CD8-positive, alpha-beta memory T cell (primary cell): ENCODE results near the gene GNG4. TPM values are rescaled to one million over a fixed set of nuclear protein-coding genes. Genes with fewer than 3 reads are reported as not detected.
A peak's percentile ranks its signal among the peaks of the same experiment; 100 is the strongest.
"Not testable (repeated sequence)": the region's sequence is repeated elsewhere in the genome, so short reads cannot be mapped to it uniquely, and the experiment has no call there.

Experiments
- CTCF ChIA-PET: fragments of 350-600 bp; sonication (Branson Sonifier 250); formaldehyde crosslinking; loops from one replicate; lab custom pipeline; 2021; ENCODE audit warnings: antibody characterized with exemption; lab: Charles Lee
- POLR2A ChIA-PET: fragments of 350-600 bp; sonication (Branson Sonifier 250); formaldehyde crosslinking; loops from one replicate; lab custom pipeline; 2021; ENCODE audit warnings: antibody characterized with exemption; lab: Charles Lee
- DNase-seq, 5 donors: peaks; one replicate each; pipeline versions ENCODE4 v3.0.0 to v3.0.0-alpha.2; 2020 to 2022; ENCODE audit warnings: mixed read lengths in 1 of 5
- H3K27ac ChIP-seq: one replicate; pipeline ENCODE4 v1.7.0; 2013; ENCODE audit warnings: low read depth, mild to moderate bottlenecking, low read length, moderate library complexity
- H3K27me3 ChIP-seq: 2 replicates; pipeline ENCODE4 v1.7.0; 2013; ENCODE audit warnings: low read length, mild to moderate bottlenecking; ENCODE audit not compliant: insufficient read depth, poor library complexity, severe bottlenecking
- H3K36me3 ChIP-seq: 2 replicates; pipeline ENCODE4 v1.7.0; 2013; ENCODE audit warnings: mild to moderate bottlenecking, low read length, moderate library complexity; ENCODE audit not compliant: insufficient read depth
- H3K4me1 ChIP-seq: 2 replicates; pipeline ENCODE4 v1.7.0; 2013; ENCODE audit warnings: mild to moderate bottlenecking, low read length, moderate library complexity; ENCODE audit not compliant: insufficient read depth
- H3K4me3 ChIP-seq: 2 replicates; pipeline ENCODE4 v1.7.0; 2013; ENCODE audit warnings: mild to moderate bottlenecking, low read length
- H3K9me3 ChIP-seq: 2 replicates; pipeline ENCODE4 v1.7.0; 2013; ENCODE audit warnings: mild to moderate bottlenecking, low read length
- H3K27ac Mint-ChIP-seq, 8 donors: one replicate each; pipeline ENCODE4 v1.8.0; 2020 to 2021; ENCODE audit warnings: mixed read lengths in 8 of 8, mild to moderate bottlenecking in 6 of 8, inconsistent platforms in 3 of 8, moderate library complexity in 3 of 8
- H3K27me3 Mint-ChIP-seq, 2 donors: one replicate each; pipeline ENCODE4 v1.8.0; 2020 to 2021; ENCODE audit warnings: mixed read lengths in 2 of 2, mild to moderate bottlenecking in 1 of 2, moderate library complexity in 1 of 2
- H3K36me3 Mint-ChIP-seq, 3 donors: one replicate each; pipeline ENCODE4 v1.8.0; 2020 to 2021; ENCODE audit warnings: mixed read lengths in 3 of 3, inconsistent platforms in 1 of 3, mild to moderate bottlenecking in 1 of 3
- H3K4me1 Mint-ChIP-seq, 3 donors: one replicate each; pipeline ENCODE4 v1.8.0; 2020 to 2021; ENCODE audit warnings: mixed read lengths in 3 of 3, inconsistent platforms in 1 of 3, mild to moderate bottlenecking in 1 of 3
- H3K4me3 Mint-ChIP-seq, 7 donors: one replicate each; pipeline ENCODE4 v1.8.0; 2020 to 2021; ENCODE audit warnings: mixed read lengths in 7 of 7, mild to moderate bottlenecking in 6 of 7, moderate library complexity in 4 of 7, inconsistent platforms in 2 of 7
- H3K9me3 Mint-ChIP-seq, 5 donors: one replicate each; pipeline ENCODE4 v1.8.0; 2020 to 2022; ENCODE audit warnings: mixed read lengths in 5 of 5, mild to moderate bottlenecking in 3 of 5, moderate library complexity in 2 of 5, inconsistent platforms in 1 of 5
- polyA plus RNA-seq: library from polyadenylated mRNA; unstranded; fragments of 300-500 nt; fragmentation: Illumina TruSeq; gene quantifications from one replicate; pipeline ENCODE4 v1.2.3, GENCODE V29; 2021
- total RNA-seq, 2 experiments: library from RNA; stranded (reverse); gene quantifications; one replicate each; pipeline ENCODE4 v1.2.3, GENCODE V29; 2021

Gene GNG4
- total and polyA plus RNA-seq, 3 experiments from 2014 or later, result 5.2 to 5.6 TPM; not detected in 1

DNA sequence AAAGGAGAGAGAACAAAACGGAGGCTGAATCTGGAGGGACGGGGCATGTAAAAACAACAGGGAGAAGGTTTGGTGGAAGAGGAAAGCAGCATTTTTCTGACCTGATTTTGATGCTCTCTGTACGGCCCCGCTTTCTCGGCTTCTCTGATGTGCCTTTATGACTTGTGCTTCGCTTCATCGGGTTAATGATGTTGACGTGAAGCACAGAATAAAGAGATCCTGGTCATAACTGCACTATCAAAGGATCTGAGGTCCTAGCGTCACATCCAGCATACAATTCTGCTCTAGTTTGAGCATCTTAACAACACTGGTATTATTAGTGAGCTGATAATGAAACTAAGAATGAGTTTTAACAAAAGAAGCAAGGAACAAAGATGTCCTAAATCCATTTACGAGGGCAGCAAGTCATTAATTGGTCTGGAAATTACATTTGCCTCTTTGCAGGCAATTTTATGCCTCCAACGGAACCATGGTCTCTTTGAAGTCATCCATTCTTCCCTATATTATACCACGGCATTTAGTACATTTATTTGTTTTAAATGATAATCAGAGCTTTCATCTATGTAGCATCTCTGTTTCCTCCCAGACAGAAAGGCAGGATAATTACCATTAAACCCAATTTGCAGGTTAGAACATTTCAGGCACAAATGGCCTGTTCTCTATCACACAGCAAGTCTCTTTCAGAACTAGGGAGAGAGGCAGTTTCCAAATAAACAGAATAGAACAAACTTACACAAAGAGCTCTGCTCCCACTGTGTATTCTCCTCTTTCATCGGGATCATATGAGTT, 100.0 kb downstream of the GNG4 start:
- ChIA-PET CTCF (no interaction called here), POLR2A (no interaction called here)

DNA sequence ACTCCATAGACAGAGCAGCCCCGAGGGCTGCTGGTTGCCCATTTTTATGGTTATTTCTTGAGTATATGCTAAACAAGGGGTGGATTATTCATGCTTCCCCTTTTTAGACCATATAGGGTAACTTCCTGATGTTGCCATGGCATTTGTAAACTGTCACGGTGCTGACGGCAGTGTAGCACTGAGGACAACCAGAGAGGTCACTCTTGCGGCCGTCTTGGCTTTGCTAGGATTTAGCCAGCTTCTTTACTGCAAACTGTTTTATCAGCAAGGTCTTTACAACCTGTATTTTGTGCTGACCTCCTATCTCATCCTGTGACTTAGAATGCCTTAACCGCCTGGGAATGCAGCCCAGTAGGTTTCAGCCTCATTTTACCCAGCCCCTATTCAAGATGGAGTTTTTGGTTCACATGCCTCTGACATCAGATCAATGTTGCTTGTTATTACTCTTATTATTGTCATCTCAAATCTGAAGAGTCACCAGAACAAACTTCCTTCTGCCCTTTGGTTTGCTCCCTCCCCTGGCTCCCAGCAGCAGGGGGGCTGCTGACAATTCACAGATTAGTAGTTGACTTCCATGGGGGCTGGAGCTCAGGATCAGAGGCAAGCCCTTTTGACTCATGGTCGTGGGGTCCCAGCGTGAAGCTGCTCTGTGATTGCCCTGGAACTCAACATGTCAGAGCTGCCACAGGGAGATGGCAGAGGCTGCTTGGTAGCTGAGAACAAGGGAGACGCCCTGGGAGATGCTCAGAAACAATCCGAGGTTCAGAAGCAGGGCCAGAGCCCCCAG, 103.0 kb downstream of the GNG4 start:
- H3K27me3 ChIP-seq, H3K36me3 ChIP-seq, H3K4me1 ChIP-seq, H3K9me3 ChIP-seq, H3K36me3 Mint-ChIP-seq, H3K27ac Mint-ChIP-seq, H3K9me3 Mint-ChIP-seq, DNase-seq, H3K4me3 ChIP-seq, H3K4me3 Mint-ChIP-seq, H3K27ac ChIP-seq, H3K4me1 Mint-ChIP-seq, POLR2A ChIA-PET, CTCF ChIA-PET: not testable (repeated sequence)
- peaks cover 4 to 18% of the 10 kb centered on the region in 2 donors for H3K27me3 Mint-ChIP-seq

More for the DNA sequence above, 100.0 kb downstream of the GNG4 start:
- Histone ChIP-seq H3K36me3 (no peaks in the 10 kb centered on the region), H3K27ac (no peak overlapping the region), H3K27me3 (peaks cover 3% of the 10 kb centered on the region), H3K9me3 (no peaks in the 10 kb centered on the region), H3K4me3 (no peak overlapping the region), H3K4me1 (no peaks in the 10 kb centered on the region)
- Mint-ChIP-seq H3K4me1 (no peaks in the 10 kb centered on the region), H3K27me3 (peaks cover 4 to 14% of the 10 kb centered on the region in 2 donors), H3K27ac (no peak overlapping the region), H3K36me3 (no peaks in the 10 kb centered on the region), H3K4me3 (no peak overlapping the region), H3K9me3 (peaks cover 0 to 2% (median 0%) of the 10 kb centered on the region in 5 donors)
- DNase-seq, result no peak

DNA sequence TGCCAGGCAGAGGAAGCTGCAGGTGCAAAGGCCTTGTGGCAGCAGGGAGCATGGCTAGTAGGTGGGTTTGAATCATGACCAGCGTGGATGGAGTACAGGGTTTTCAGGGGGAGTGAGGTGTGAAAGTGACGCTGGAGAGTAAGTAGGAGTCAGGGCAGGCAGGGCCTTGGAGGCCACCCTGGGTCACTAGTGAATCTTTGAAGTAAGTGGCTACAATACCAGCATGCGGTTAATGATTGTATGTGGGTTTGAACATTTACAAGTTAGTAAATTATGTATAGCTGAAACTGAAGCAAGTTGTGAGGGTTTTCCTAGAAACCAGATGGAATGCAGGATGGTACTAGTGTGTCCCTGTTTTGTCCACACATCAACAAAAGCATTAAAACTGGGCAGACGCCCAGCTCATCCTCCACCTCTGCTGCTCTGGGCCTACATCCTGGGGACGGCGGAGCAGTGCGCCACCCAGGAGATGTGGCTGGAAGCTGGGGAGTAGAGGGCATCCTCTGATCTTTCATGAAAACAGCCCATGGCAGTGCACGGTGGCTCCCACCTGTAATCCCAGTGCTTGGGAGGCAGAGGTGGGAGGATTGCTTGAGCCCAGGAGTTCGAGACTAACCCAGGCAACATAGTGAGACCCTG, 104.2 kb downstream of the GNG4 start:
- Histone ChIP-seq H3K4me1 (no peaks in the 10 kb centered on the region), H3K9me3 (no peaks in the 10 kb centered on the region), H3K27ac (no peak overlapping the region), H3K36me3 (no peaks in the 10 kb centered on the region), H3K4me3 (no peak overlapping the region), H3K27me3 (no peaks in the 10 kb centered on the region)
- CTCF ChIA-PET, result no interaction called here
- peaks cover 4 to 18% of the 10 kb centered on the region in 2 donors for H3K27me3 Mint-ChIP-seq
- no peaks in the 10 kb centered on the region for H3K36me3 Mint-ChIP-seq
- no peaks in the 10 kb centered on the region for H3K9me3 Mint-ChIP-seq
- H3K27ac Mint-ChIP-seq, result peak overlapping the region in 1 of 8 donors; percentile 32
- POLR2A ChIA-PET, result no interaction called here
- no peak for DNase-seq
- H3K4me1 Mint-ChIP-seq, result no peaks in the 10 kb centered on the region
- H3K4me3 Mint-ChIP-seq, result no peak overlapping the region

DNA sequence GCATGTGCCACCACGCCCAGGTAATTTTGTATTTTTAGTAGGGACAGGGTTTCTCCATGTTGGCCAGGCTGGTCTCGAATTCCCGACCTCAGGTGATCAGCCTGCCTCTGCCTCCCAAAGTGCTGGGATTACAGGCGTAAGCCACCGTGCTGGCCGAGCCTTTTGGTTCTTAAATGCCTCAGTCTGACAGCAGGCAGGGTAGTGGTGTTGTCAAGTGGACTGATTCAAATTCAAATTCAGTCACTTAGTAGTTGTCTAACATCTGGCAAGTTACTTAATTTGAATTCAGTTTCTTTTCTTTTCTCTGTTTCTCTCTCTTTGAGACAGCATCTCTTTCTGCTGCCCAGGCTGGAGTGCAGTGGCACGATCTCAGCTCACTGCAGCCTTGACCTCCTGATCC, 106.7 kb downstream of the GNG4 start:
- H3K4me3 ChIP-seq, H3K36me3 Mint-ChIP-seq, CTCF ChIA-PET, H3K27ac Mint-ChIP-seq, H3K9me3 Mint-ChIP-seq, POLR2A ChIA-PET, H3K9me3 ChIP-seq, DNase-seq, H3K4me1 ChIP-seq, H3K27me3 ChIP-seq, H3K4me1 Mint-ChIP-seq, H3K36me3 ChIP-seq, H3K4me3 Mint-ChIP-seq, H3K27ac ChIP-seq: not testable (repeated sequence)
- H3K27me3 Mint-ChIP-seq, result peaks cover under 1 to 10% of the 10 kb centered on the region in 2 donors

DNA sequence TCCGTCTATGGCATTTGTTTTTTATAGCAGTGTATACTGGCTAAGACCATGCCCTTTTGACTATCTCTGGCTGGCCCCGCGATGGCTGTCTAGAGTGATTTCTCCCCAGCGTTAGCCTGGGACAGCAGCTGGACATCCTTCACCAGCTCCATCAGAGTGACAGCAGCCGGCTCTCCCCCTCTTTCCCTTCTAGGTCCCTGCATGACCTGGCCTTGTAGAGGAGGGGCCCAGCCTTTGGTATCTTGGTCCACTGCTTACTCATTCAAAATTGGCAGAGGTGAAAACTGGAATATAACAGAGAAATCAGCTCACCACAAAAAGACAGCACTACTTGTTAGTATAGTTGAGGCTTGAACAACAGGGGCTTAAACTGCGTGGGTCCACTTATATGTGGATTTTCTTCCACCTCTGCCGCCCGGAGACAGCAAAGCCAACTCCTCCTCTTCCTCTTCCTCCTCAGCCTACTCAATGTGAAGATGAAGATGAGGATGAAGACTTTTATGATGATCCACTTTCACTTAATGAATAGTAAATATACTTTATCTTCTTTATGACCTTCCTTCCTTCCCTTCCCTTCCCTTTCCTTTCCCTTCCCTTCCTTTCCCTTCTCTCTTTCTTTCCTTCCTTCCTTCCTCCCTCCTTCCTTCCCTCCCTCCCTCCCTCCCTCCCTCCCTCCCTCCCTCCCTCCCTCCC, 116.0 kb downstream of the GNG4 start:
- no peak overlapping the region for H3K4me3 ChIP-seq
- DNase-seq, result no peak
- Mint-ChIP-seq H3K27ac (no peak overlapping the region), H3K9me3 (no peaks in the 10 kb centered on the region), H3K27me3 (peaks cover 3 to 7% of the 10 kb centered on the region in 2 donors), H3K4me3 (no peak overlapping the region), H3K36me3 (no peaks in the 10 kb centered on the region), H3K4me1 (no peaks in the 10 kb centered on the region)
- no peaks in the 10 kb centered on the region for H3K27me3 ChIP-seq
- H3K36me3 ChIP-seq, result no peaks in the 10 kb centered on the region
- no peaks in the 10 kb centered on the region for H3K4me1 ChIP-seq
- ChIA-PET CTCF (no interaction called here), POLR2A (no interaction called here)
- H3K27ac ChIP-seq, result no peak overlapping the region
- H3K9me3 ChIP-seq, result no peaks in the 10 kb centered on the region

DNA sequence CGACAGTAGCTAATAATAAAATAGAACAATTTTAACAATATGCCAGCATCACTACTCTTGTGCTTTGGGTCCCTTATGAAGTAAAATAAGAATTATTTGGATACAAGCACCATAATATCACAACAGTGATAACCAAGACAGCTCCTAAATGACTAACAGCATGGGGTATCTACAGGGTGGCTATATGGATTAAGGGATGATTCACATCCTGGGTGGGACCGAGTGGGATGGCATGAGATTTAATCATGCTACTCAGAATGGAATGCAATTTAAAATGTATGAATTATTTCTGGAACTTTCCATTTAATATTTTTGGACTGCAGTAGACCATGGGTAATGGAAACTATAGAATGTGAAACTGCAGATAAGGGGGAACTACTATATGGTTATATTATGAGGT, 117.2 kb downstream of the GNG4 start:
- no peak for DNase-seq
- Mint-ChIP-seq H3K27ac (no peak overlapping the region), H3K9me3 (no peaks in the 10 kb centered on the region), H3K4me1 (no peaks in the 10 kb centered on the region), H3K4me3 (no peak overlapping the region), H3K36me3 (no peaks in the 10 kb centered on the region), H3K27me3 (peaks cover 3 to 7% of the 10 kb centered on the region in 2 donors)
- H3K27me3 ChIP-seq, result no peaks in the 10 kb centered on the region
- ChIA-PET POLR2A (interaction anchor here (0.5 to 0.6 kb wide), 2 partner anchors 10 to 269 kb away, joined by 5 to 6 read pairs; no protein-coding TSS in a partner anchor), CTCF (no interaction called here)
- H3K27ac ChIP-seq, result no peak overlapping the region
- no peaks in the 10 kb centered on the region for H3K4me1 ChIP-seq
- H3K4me3 ChIP-seq, result no peak overlapping the region
- no peaks in the 10 kb centered on the region for H3K36me3 ChIP-seq
- no peaks in the 10 kb centered on the region for H3K9me3 ChIP-seq

DNA sequence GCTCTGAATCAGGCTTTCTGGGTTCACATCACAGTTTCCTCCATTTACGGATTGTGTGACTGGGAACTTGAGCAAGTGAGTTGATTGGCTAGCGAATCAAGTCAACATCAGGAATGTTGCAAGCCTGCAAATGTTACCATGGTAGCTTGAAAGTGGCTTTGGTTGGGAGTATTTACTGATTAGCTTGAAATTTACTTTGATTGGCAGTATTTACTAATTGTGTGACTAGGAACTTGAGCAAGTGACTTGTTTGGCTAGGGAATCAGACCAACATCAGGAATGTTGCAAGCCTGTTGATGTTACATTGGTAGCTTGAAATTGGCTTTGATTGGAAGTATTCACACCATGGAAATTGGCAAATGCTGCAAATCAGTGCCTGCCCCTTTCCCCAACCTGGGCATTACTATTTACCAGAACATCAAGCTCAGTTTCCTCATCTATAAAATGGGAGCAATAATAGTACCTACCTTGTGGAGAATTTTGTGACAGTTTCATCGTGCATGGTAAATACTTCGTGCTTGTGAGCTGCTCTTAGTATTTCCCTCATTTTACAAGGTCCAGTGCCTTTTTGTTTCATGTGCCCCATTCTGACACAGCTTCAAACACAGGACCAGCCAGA, 122.3 kb downstream of the GNG4 start:
- Mint-ChIP-seq H3K9me3 (no peaks in the 10 kb centered on the region), H3K4me1 (no peaks in the 10 kb centered on the region), H3K27me3 (no peaks in the 10 kb centered on the region), H3K4me3 (no peak overlapping the region), H3K36me3 (no peaks in the 10 kb centered on the region), H3K27ac (no peak overlapping the region)
- ChIA-PET CTCF (interaction anchor here (1.0 to 1.5 kb wide), 2 partner anchors 13 to 23 kb away, joined by 3 to 7 read pairs; partner anchors contain the start of gene B3GALNT2), POLR2A (no interaction called here)
- H3K4me1 ChIP-seq, result no peaks in the 10 kb centered on the region
- H3K27ac ChIP-seq, result no peak overlapping the region
- H3K4me3 ChIP-seq, result no peak overlapping the region
- DNase-seq, result no peak
- no peaks in the 10 kb centered on the region for H3K27me3 ChIP-seq
- no peaks in the 10 kb centered on the region for H3K36me3 ChIP-seq
- no peaks in the 10 kb centered on the region for H3K9me3 ChIP-seq
